ENCODE measurements around the gene AMMECR1.

- TF ChIP-seq EZH2 (IDR thresholded peaks at IDR 0.05; ENCODE audit: insufficient read depth, poor library complexity, severe bottlenecking) (no peak), EZH2phosphoT487 (IDR thresholded peaks at IDR 0.05; ENCODE audit: insufficient read depth, low read depth) (no peak)
These were observed 135.0 kb downstream of the AMMECR1 start for GRCh38 chrX:110182865-110183264.

All from GM23248 (cell line).